ENCODE data around the gene TEKTIP1. TPM values are rescaled to one million over a fixed set of nuclear protein-coding genes. Genes with fewer than 3 reads are reported as not detected.

Gene TEKTIP1
- 0.73 and 0.97 TPM in 2 replicates for total RNA-seq
- long read RNA-seq: 0 reads

GRCh38 chr19:3538965-3539755 lies at the start of gene TEKTIP1:
TEKTIP1 (plus strand) TSS chr19:3539174; CDS start chr19:3539178, 4 bp downstream.
- H3K27ac Mint-ChIP-seq (ENCODE audit: unreplicated experiment): peak within 1 kb of the TSS; percentile 23
- peaks cover 9% of the 10 kb centered on the region for H3K4me1 Mint-ChIP-seq (ENCODE audit: unreplicated experiment)
- no peaks in the 10 kb centered on the region for H3K9me3 Mint-ChIP-seq (ENCODE audit: unreplicated experiment)
- H3K27me3 Mint-ChIP-seq (ENCODE audit: unreplicated experiment): no peaks in the 10 kb centered on the region
- TF ChIP-seq CTCF (IDR thresholded peaks at IDR 0.05): no peak
- DNase-seq (ENCODE audit: extremely low spot score, unreplicated experiment): peak; percentile 85
- H3K4me3 Mint-ChIP-seq (ENCODE audit: unreplicated experiment): no peak within 1 kb of the TSS
- H3K36me3 Mint-ChIP-seq (ENCODE audit: unreplicated experiment): peaks cover 15% of the 10 kb centered on the region

GRCh38 chr19:3491396-3492119 lies 47.4 kb upstream of the TEKTIP1 start:
- Mint-ChIP-seq H3K4me1 (ENCODE audit: unreplicated experiment) (no peaks in the 10 kb centered on the region), H3K9me3 (ENCODE audit: unreplicated experiment) (no peaks in the 10 kb centered on the region), H3K36me3 (ENCODE audit: unreplicated experiment) (peaks cover 8% of the 10 kb centered on the region), H3K4me3 (ENCODE audit: unreplicated experiment) (no peak overlapping the region), H3K27ac (ENCODE audit: unreplicated experiment) (no peak overlapping the region), H3K27me3 (ENCODE audit: unreplicated experiment) (no peaks in the 10 kb centered on the region)
- TF ChIP-seq CTCF (IDR thresholded peaks at IDR 0.05): no peak
- no peak for DNase-seq (ENCODE audit: extremely low spot score, unreplicated experiment)

- Mint-ChIP-seq H3K27ac (ENCODE audit: unreplicated experiment) (no peak overlapping the region), H3K36me3 (ENCODE audit: unreplicated experiment) (peaks cover 11% of the 10 kb centered on the region), H3K27me3 (ENCODE audit: unreplicated experiment) (no peaks in the 10 kb centered on the region), H3K4me1 (ENCODE audit: unreplicated experiment) (no peaks in the 10 kb centered on the region), H3K9me3 (ENCODE audit: unreplicated experiment) (no peaks in the 10 kb centered on the region), H3K4me3 (ENCODE audit: unreplicated experiment) (no peak overlapping the region)
- TF ChIP-seq CTCF (IDR thresholded peaks at IDR 0.05): no peak
- no peak for DNase-seq (ENCODE audit: extremely low spot score, unreplicated experiment)
These were observed 46.7 kb upstream of the TEKTIP1 start for GRCh38 chr19:3492131-3492839.

GRCh38 chr19:3492919-3493318 lies 46.1 kb upstream of the TEKTIP1 start:
- TF ChIP-seq CTCF (IDR thresholded peaks at IDR 0.05): no peak
- no peak for DNase-seq (ENCODE audit: extremely low spot score, unreplicated experiment)
- Mint-ChIP-seq H3K27ac (ENCODE audit: unreplicated experiment) (no peak overlapping the region), H3K27me3 (ENCODE audit: unreplicated experiment) (no peaks in the 10 kb centered on the region), H3K4me1 (ENCODE audit: unreplicated experiment) (no peaks in the 10 kb centered on the region), H3K36me3 (ENCODE audit: unreplicated experiment) (peaks cover 12% of the 10 kb centered on the region), H3K4me3 (ENCODE audit: unreplicated experiment) (no peak overlapping the region), H3K9me3 (ENCODE audit: unreplicated experiment) (no peaks in the 10 kb centered on the region)

Measured in osteocyte (in vitro differentiated cells).